ENCODE measurements around the gene EPHB2. TPM values are rescaled to one million over a fixed set of nuclear protein-coding genes. Genes with fewer than 3 reads are reported as not detected.

EPHB2 gene
- total and polyA plus RNA-seq, 2 of the 13 experiments (the other 11 are each of a cell fraction or from before 2014, with no cell fraction given) = 0.03 to 0.11 TPM

DNA sequence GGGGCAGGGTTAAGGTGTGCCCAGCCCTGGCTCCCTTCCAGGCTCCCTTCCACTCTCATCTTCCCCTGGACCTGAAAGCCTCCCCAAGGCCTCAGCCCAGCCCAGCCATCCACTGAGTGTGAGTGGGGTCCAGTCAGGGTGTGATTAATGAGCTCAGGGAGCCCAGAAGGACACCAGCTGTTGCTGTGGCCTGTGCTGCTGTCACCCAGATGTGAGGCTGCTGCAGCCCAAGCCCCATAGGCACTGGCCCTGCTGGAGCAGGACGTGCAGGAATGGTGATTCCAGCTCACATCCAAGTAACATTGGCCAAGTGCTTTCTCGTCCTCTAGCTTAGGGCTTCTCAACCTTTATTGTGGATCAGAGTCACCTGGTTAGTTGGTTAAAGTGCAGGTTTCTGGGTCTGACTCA is 77.6 kb downstream of the EPHB2 start (continued):
- TF ChIP-seq ZFYVE20 (CRISPR knock-in tag; IDR thresholded peaks at IDR 0.05; ENCODE audit: borderline replicate concordance, low read depth) = no peak
- no peak for TF ChIP-seq PPARG (CRISPR knock-in tag; conservative IDR thresholded peaks at IDR 0.05)
- TF ChIP-seq, protein P1, sequence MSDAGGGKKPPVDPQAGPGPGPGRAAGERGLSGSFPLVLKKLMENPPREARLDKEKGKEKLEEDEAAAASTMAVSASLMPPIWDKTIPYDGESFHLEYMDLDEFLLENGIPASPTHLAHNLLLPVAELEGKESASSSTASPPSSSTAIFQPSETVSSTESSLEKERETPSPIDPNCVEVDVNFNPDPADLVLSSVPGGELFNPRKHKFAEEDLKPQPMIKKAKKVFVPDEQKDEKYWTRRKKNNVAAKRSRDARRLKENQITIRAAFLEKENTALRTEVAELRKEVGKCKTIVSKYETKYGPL (CRISPR knock-in tag; IDR thresholded peaks at IDR 0.05) = no peak
- no peak for TF ChIP-seq RARA (CRISPR knock-in tag; IDR thresholded peaks at IDR 0.05)
- no peak for TF ChIP-seq ZNF720 (CRISPR knock-in tag; IDR thresholded peaks at IDR 0.05)
- no peak for TF ChIP-seq RXRB (CRISPR knock-in tag; IDR thresholded peaks at IDR 0.05; ENCODE audit: borderline replicate concordance)
- TF ChIP-seq, protein P2, sequence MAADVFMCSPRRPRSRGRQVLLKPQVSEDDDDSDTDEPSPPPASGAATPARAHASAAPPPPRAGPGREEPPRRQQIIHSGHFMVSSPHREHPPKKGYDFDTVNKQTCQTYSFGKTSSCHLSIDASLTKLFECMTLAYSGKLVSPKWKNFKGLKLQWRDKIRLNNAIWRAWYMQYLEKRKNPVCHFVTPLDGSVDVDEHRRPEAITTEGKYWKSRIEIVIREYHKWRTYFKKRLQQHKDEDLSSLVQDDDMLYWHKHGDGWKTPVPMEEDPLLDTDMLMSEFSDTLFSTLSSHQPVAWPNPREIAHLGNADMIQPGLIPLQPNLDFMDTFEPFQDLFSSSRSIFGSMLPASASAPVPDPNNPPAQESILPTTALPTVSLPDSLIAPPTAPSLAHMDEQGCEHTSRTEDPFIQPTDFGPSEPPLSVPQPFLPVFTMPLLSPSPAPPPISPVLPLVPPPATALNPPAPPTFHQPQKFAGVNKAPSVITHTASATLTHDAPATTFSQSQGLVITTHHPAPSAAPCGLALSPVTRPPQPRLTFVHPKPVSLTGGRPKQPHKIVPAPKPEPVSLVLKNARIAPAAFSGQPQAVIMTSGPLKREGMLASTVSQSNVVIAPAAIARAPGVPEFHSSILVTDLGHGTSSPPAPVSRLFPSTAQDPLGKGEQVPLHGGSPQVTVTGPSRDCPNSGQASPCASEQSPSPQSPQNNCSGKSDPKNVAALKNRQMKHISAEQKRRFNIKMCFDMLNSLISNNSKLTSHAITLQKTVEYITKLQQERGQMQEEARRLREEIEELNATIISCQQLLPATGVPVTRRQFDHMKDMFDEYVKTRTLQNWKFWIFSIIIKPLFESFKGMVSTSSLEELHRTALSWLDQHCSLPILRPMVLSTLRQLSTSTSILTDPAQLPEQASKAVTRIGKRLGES (CRISPR knock-in tag; IDR thresholded peaks at IDR 0.05; ENCODE audit: borderline replicate concordance) = no peak
- no peak for TF ChIP-seq MXD4 (CRISPR knock-in tag; IDR thresholded peaks at IDR 0.05)
- TF ChIP-seq ZNF530 (CRISPR knock-in tag; IDR thresholded peaks at IDR 0.05; ENCODE audit: low read depth) = no peak
- TF ChIP-seq SP5 (CRISPR knock-in tag; IDR thresholded peaks at IDR 0.05; ENCODE audit: borderline replicate concordance, low read depth) = no peak
- TF ChIP-seq, protein P3, sequence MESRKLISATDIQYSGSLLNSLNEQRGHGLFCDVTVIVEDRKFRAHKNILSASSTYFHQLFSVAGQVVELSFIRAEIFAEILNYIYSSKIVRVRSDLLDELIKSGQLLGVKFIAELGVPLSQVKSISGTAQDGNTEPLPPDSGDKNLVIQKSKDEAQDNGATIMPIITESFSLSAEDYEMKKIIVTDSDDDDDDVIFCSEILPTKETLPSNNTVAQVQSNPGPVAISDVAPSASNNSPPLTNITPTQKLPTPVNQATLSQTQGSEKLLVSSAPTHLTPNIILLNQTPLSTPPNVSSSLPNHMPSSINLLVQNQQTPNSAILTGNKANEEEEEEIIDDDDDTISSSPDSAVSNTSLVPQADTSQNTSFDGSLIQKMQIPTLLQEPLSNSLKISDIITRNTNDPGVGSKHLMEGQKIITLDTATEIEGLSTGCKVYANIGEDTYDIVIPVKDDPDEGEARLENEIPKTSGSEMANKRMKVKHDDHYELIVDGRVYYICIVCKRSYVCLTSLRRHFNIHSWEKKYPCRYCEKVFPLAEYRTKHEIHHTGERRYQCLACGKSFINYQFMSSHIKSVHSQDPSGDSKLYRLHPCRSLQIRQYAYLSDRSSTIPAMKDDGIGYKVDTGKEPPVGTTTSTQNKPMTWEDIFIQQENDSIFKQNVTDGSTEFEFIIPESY (CRISPR knock-in tag; IDR thresholded peaks at IDR 0.05) = no peak
- TF ChIP-seq, protein P4, sequence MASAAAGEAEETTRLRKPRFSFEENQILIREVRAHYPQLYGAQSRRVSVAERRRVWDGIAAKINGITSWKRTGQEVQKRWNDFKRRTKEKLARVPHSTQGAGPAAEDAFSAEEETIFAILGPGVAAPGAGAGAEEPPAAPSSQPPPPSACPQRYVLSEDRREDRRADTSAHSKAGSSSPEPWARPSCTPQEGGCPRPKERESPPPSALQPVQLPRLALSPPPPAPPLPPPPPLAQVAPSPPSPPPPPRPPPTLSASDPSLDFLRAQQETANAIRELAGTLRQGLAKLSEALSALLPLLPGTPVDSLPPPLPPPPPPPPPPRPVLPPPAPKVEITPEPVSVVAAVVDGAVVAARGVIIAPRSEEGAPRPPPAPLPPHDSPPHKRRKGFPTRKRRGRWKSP (CRISPR knock-in tag; IDR thresholded peaks at IDR 0.05) = no peak

Measured in HepG2 (cell line).